GM19025 (cell line): ENCODE data around the gene CALHM3.
"Not testable (repeated sequence)": the region's sequence is repeated elsewhere in the genome, so short reads cannot be mapped to it uniquely, and the experiment has no call there.

Experiments used
- ATAC-seq: cut with Tn5 transposase; IDR thresholded peaks from one replicate; pipeline ENCODE4 v1.9.1; 2021; ENCODE audit warnings: mild to moderate bottlenecking, low read depth, moderate library complexity; ENCODE audit not compliant: unreplicated experiment

CALHM3 gene

GRCh38 chr10:103479135-103479534, at the start of gene CALHM3:
Gene CALHM3 (minus strand): TSS chr10:103479240. CDS start chr10:103479032, 208 bp downstream.
- no peak for ATAC-seq

GRCh38 chr10:103528549-103528948, 49.5 kb upstream of the CALHM3 start:
- no peak for ATAC-seq

- ATAC-seq = not testable (repeated sequence)
These were observed 48.4 kb upstream of the CALHM3 start for GRCh38 chr10:103527476-103527875.

- ATAC-seq = no peak
These were observed 46.9 kb upstream of the CALHM3 start for GRCh38 chr10:103525901-103526300.

- ATAC-seq = no peak
These were observed 44.6 kb upstream of the CALHM3 start for GRCh38 chr10:103523683-103524082.

GRCh38 chr10:103522006-103522405, 43.0 kb upstream of the CALHM3 start:
- not testable (repeated sequence) for ATAC-seq

GRCh38 chr10:103519798-103520197, 40.8 kb upstream of the CALHM3 start:
- no peak for ATAC-seq

- no peak for ATAC-seq
These were observed 38.4 kb upstream of the CALHM3 start for GRCh38 chr10:103517234-103518085.

- ATAC-seq = no peak
These were observed 35.2 kb upstream of the CALHM3 start for GRCh38 chr10:103514244-103514643.

- ATAC-seq = no peak
These were observed 34.5 kb upstream of the CALHM3 start for GRCh38 chr10:103513380-103514060.

GRCh38 chr10:103512591-103513379, 33.7 kb upstream of the CALHM3 start:
- no peak for ATAC-seq

GRCh38 chr10:103512166-103512565, 33.1 kb upstream of the CALHM3 start:
- no peak for ATAC-seq

- ATAC-seq = no peak
These were observed 32.0 kb upstream of the CALHM3 start for GRCh38 chr10:103510791-103511752.

GRCh38 chr10:103510046-103510685, 31.1 kb upstream of the CALHM3 start:
- ATAC-seq = no peak

- no peak for ATAC-seq
These were observed 28.5 kb upstream of the CALHM3 start for GRCh38 chr10:103507235-103508191.

GRCh38 chr10:103506061-103506460, 27.0 kb upstream of the CALHM3 start:
- no peak for ATAC-seq

- ATAC-seq = no peak
These were observed 25.2 kb upstream of the CALHM3 start for GRCh38 chr10:103504181-103504783.

GRCh38 chr10:103503777-103504176, 24.7 kb upstream of the CALHM3 start:
- not testable (repeated sequence) for ATAC-seq
